Right ventricle myocardium superior (tissue), 1 donor: ENCODE results near the gene PRICKLE2. TPM values are rescaled to one million over a fixed set of nuclear protein-coding genes. Genes with fewer than 3 reads are reported as not detected.

Experiments
- ATAC-seq: fragments of 200-7000 bp; cut with Tn5 transposase; one replicate; pipeline ENCODE4 v1.9.1; 2020; ENCODE audit warnings: mild to moderate bottlenecking; ENCODE audit not compliant: poor library complexity
- DNase-seq: peaks from one replicate; pipeline ENCODE4 v3.0.0-alpha.2; 2020
- intact Hi-C: fragments of 100-400 bp; cut with DNase I; formaldehyde crosslinking; loops from one replicate; pipeline ENCODE4 v1.11.2; 2022
- total RNA-seq: library from RNA; stranded (reverse); fragmentation: NEBNext Ultra II Directional; extraction: Animal tissue kit (Norgen Biotek cat#: 25700); gene quantifications from one replicate; pipeline ENCODE4 v1.2.1, GENCODE V29; 2021
- donor health status: DM: no; HTN: yes; CAD: no; lungs with severe emphysema.

The PRICKLE2 gene
- total RNA-seq, 1 donor from 2014 or later, result 5.9 TPM

DNA sequence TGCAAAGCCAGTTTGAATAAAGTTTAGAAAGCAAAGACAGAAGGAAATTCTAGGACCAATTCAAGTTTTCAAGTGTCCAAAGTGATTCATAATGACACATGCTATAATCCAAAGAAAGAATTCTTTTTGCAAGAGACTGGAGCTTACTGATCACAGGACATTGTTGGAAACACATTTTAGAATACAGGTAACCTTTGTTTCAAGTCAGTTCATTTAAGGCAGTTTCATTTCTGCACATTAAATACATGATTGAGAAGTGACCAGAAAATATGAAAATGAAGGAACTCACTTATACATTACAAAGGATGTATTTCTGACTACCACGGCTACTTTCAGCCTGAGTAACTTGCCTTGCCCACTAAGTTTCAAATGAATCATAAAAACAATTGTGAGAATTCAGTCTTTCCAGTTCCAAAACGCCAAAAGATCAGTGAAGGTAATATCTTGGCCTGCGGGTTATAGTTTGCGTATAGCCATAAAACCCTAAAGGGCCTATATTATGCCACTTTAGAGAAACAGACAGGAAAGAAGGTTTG is 48.7 kb downstream of the PRICKLE2 start:
- intact Hi-C loops, result no loop called here
- no peak for DNase-seq
- no peak for ATAC-seq

DNA sequence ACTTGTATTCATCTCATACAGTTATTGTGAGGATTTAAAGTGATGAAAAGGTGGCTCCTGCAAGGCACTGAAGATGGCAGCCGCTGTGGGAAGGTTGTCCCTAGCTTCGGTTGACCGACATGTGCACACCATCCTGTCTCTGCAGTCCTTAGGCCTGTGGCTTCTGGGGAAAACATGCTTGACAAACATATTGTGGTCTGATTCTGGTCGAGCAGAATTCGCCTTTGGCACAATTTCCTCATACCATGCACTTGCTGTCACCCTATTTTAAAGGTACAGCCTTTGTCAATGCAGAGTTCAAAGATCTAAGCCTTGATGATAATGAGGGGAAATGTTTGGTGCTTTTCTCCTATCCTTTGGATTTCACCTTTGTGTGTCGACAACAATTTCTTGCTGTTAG is 50.9 kb downstream of the PRICKLE2 start:
- intact Hi-C loops, result no loop called here
- no peak for DNase-seq
- peak; percentile 25 for ATAC-seq

DNA sequence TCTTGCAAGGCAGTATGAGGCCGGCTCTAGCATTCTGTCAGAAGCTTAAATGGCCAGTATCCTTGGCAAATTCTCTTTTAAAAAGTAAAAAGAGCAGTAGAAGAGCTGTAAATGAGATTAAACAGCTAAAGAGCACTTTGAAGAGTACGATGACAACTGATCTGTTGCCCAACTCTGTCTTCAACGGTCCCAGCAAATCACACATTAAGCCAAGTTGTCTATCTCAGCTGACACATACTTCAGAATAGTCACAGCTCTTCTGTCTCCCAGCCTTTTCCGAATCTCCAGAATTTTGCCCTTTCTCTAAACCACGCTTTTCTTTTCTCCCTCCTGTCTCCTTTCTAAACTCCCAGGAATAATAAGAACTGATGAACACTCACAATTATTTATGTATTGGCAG is 51.7 kb downstream of the PRICKLE2 start:
- ATAC-seq (peak; percentile 51), DNase-seq (no peak)
- intact Hi-C loops, result no loop called here

DNA sequence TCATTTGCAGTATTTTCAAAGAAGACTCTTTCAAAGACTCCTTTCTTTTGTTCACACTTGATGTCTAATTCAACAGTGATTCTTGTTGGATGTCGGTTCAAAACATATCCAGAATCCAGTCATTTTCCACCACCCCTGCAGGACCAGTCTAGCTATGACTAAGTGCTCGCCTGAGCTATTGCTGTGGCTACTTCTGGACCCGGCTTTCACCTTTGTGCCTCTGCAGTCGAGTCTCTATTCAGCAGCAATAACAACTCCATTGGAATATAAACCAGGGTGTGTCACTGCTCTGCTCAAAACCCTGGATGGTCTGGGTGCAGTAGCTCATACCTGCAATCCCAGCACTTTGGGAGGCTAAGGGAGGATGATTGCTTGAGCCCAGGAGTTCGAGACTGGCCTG is 55.0 kb downstream of the PRICKLE2 start:
- no peak for ATAC-seq
- DNase-seq, result no peak
- intact Hi-C loops, result no loop called here

DNA sequence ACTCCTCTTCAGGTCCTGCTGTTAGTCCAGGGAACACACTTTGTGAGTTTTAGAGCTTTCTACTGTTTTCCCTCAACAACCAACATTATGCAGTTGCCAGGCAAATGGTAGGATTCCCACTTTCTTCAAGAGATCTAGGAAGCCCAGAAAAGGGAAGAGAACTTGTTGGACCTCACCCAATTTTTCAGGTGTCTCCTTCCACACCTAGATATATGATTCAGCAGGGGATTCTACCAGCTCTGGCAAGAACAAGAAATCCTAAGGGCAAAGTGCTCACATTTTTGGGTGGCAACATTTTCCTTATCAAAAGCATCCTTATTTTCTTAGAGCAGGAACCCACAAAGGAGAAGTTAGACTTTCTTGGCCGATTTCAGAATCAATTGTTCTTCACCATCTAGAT is 57.4 kb downstream of the PRICKLE2 start:
- intact Hi-C loops, result no loop called here
- ATAC-seq (no peak), DNase-seq (no peak)

DNA sequence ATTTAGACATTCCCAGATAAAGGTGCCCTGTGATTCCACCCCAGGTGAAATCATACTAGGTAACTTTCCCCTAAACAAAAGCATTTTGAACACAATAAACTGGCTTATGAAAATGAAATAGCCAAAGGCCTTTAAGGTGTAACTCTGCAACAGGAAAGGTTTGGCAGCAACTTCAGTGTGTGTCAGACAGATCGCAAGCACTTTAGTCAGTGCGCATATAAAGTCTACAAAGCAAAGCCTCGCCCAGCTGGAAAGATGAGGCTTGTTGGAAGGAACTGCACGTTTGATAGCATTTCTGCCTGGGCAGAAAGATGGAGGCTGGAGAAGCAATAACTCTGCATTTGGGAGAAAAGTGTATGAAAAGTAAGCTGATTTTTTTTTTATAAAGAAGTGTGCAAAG is 57.9 kb downstream of the PRICKLE2 start:
- intact Hi-C loops, result no loop called here
- DNase-seq, result no peak
- ATAC-seq, result no peak

DNA sequence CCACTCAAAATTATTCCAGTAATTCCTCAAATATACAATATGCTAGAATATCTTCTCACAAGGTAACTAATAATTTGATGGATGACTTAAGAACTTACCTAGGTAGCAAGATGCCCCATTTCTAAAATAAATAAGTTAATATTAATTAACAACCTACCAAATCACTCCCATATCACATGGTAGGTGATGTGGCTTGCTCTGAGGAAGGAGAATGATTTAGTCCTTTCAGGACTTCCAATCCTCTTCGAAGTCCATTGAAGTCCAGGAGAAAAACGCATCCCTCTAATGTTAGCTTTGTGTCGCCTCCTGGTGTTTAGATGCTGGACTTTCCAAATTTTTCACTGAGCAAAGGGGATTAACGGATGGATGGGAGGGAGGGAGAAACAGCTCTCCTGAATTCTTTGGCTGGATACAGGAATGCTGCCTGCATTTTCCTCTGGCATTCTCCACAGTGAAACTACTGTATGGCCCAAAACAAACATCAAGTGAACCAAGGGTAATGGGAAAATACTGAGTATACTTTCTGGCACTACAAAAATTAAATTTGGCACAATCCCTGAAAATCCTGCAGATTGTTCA is 58.6 kb downstream of the PRICKLE2 start:
- peak; percentile 46 for ATAC-seq
- intact Hi-C loops, result no loop called here
- no peak for DNase-seq

DNA sequence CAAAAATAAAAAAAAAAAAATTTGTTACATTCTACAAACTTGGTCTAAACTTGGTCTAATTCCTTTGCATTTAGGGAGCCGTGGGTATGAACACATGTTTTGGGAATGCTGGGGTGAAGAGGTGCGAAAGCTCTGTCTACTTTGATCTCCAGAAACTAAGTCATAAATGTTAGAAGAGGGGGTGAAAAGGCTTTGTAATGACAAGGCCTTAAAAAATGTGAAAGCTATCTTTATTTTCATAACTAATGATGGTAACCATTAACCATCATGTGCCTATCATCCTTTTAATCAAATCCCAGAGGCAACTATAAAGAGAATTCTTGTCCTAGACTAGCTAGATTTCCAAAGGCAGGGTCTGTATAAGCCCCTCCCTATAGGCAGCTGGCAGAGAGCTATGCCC is 60.9 kb downstream of the PRICKLE2 start:
- DNase-seq (no peak), ATAC-seq (no peak)
- intact Hi-C loops, result no loop called here

DNA sequence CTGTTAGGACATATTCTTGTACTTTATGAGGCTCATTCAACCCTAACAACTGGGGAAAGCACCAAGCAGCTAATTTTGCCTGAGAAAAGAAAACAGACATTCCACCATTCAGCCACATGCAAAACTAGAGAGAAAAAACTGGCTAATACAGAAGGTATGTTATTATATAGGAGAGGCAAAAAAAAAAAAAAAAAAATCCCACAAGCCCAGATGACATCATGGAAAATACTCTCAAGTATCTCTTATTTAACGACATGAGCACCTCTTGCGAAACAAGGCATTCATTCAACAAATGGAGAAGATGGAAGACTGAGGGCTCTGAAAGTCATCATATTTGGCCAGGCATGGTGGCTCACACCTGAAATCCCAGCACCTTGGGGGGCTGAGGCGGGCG is 61.5 kb downstream of the PRICKLE2 start:
- DNase-seq (no peak), ATAC-seq (no peak)
- intact Hi-C loops, result no loop called here

DNA sequence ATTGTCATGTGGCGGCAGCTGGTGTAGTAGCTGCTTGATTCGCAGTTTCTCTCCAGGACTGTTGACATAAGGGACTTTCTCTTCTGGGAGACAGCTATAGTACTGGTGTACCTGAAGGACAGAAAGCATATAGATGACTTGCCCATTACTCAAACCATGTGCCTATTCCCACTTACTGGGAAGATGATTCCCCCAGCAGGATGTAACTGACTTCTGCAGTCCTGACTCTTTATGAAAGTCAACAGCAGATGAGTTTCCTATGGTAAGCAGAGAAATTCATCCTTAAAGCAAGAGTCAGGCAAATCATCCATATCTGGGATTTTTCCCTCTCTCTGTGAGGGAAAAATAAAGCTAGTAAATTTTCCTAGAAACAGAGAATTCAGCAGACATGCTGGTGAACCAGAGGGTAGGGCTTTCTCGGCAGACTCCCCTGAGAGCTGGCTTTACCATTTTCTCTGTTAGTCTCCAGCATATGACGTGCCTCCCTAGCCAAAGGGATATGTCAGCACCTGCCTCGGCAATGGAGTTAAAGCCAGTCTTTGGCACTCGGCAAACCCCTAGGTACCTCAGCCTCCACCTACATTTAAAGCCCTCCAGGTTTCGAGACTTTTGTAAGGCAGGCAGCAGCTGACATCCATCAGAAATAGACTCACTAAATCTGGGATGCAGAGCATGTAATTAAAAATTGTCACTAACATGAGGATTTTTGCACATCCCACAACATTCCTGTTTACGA is 62.1 kb downstream of the PRICKLE2 start:
- intact Hi-C loops, result no loop called here
- ATAC-seq (no peak), DNase-seq (no peak)

DNA sequence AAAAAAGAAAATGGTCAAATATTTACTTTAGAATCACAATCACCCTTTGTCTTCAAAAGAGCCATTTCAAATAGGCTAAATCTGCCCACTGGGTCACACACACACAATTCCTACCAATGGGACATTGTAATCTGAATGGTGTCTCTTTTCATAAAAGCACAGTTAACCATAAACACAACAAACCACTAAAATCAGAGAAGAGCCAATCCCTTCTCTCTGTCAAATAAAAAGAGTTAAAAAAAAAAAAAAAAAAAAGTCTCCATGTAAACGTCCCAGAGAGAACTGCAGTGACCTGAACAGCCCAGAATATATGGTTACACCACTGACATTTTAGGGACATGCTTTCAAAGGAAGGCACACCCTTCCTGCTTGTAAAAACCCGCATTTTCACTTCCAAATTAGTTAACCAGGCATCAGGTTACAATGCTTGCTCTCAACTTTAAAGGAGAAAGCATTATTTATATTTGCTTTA is 63.7 kb downstream of the PRICKLE2 start:
- intact Hi-C loops, result no loop called here
- DNase-seq, result no peak
- ATAC-seq, result peak; percentile 42

DNA sequence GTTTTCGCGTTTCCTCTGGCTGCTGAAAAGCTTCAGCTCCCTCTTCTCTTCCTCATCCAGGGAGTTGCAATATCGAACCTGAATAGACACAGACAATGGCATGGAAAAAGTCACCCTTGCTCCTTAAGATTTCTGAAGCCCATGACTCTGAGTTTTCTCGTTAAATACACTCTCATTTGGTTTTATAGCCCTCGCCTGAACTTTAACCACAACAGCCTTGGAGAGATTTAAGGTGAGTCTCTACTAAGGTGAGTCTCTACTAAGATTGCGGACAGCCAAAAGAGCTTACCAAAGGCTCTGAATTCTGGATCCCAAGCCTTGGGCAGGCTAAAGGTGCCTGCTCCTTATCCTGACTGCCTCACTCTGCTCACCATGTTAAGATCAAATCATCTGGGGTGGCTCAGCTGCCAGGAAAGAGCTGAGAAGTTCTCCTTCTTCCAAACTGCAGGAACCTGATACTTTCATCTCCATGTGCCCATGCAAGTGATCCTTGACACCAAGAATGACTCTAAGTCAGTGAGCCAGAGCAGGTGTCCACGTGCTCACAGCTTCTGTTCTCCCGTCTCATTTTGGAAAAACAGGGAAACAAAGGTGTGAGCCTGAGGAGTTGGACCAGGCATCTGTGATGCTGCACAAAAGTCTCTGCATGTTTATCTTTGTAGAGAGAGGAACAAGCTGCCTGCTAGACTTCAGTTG is 65.1 kb downstream of the PRICKLE2 start:
- intact Hi-C loops, result no loop called here
- ATAC-seq, result no peak

DNA sequence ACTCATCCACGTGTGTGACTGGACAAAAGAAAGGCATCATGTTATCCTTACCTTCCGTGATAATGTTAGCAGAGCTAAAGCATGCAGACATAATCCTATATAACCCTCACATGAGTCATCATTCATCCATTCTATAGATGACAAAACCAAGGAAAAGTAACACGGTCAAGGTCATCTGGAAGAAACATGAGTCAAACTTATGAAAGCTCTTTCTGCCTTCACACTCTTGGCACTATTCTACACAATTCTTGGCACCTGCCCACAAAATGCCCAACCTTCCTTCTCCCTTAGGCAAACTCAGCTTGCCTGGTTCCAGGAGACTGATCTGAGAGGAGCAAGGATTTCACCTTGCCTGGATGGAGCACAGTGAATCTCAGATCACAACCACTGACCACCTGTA is 66.9 kb downstream of the PRICKLE2 start:
- intact Hi-C loops, result no loop called here
- DNase-seq, result no peak
- no peak for ATAC-seq

More for the DNA sequence above, 65.1 kb downstream of the PRICKLE2 start:
- no peak for DNase-seq

DNA sequence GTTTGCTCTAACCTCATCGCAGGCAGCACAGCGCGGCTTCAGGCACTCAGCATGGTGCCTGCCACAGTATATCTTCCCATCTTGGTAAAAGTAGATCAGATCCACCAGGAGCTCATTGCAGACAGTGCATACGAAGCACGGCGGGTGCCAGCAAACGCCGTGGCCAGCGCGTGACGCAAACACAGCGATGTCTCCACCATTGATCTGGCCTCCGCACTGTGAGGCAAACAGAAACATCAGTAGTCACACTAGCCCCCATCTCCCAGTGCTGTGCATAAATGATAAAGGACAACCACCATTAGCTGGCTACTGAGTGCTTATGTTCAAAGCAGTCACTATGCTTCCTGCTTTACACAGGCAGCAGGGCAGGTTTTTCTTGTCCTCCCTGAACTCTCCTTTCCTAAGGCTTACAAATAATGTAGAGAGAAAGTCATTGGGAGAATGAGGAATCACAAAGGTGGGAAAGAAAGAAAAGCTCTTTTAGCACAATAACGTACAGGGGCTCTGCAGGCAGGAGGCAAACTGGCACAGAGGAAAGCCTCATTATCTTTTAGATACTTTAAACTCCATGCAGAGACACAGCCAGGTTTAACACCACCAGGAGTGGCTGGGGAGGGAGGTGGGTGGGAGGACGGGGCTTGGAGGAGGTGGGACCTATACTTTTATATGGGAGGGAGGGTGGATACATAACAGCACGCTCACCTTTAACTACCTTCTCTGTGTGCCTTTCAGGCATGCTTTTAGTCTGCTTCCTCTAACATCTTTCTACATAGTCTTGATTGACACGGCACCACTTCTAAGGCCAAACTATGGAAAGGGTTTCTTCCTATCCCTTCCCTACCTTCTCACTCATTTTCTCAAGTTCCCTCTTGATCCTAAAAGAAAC is 67.9 kb downstream of the PRICKLE2 start:
- ATAC-seq, result no peak
- intact Hi-C loops, result no loop called here

DNA sequence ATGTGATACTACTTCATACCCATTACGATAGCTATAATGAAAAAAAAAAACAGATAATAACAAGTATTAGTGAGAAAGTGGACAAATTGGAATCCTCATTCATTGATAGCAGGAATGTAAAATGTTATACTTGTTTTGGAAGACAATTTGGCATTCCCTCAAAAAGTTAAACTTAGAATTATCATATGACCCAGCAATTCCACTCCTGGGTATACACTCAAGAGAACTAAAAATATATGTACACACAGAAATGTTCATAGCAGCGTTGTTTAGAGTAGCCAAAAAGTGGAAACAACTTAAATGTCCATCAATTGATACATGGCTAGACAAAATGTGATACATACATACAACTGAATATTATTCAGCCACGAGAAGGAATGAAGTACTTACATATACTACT is 69.9 kb downstream of the PRICKLE2 start:
- ATAC-seq (no peak), DNase-seq (no peak)
- intact Hi-C loops, result no loop called here

More for the DNA sequence above, 67.9 kb downstream of the PRICKLE2 start:
- no peak for DNase-seq

DNA sequence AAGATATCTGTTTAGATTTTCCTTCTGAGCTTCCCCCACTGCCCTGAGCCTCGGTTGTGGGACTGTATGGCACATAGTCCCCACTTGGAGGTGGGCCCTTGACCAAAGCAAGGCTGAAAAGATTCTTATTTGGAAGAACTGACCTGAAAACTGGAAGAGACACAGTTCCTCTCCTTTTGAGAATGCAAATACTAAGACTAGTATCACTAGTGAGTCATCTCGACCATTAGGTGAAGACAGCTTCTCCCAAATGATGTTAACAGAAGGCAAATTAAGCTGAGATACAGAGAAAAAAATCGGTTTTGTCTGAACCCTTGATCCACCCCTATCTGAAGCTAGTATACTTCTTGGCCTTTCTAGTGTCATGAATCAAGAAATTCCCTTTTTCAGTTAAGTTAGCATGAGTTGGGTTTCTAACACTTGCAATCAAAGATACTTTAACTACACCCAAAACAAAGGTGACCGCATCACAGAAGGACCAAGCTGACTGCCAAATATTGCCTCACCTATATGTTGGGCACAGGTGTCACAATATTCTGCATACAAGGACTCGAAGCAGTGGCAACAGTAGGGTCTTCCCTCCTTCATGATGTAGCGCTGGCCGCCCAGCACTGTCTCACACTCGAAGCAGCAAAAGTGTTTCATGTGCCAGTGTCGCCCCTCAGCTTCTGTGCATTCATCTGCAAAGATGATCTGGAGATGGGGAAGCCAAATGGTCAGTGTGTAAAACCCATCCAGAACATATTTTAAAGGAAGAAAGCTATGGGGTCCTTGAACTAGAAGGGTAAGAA is 72.4 kb downstream of the PRICKLE2 start:
- intact Hi-C loops, result no loop called here
- DNase-seq, result no peak
- no peak for ATAC-seq

DNA sequence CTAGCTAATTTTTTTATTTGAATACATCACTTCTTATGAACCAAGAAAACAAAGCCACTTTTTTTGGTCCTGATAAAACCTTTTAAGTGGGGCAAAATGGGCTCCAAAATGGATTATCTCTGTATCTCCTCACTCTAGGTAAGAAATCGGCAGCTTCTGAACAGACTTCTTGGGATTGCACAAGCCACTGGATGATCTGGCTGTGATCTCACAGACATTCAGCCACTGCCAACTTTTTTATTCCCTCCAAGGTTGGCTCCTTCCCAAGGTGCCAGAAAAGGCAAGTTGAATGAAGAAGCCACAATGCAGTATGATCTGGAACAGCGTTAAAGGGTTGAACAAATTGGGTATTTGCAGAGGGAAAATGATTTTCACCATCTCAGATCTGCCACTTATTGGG is 73.2 kb downstream of the PRICKLE2 start:
- ATAC-seq, result no peak

DNA sequence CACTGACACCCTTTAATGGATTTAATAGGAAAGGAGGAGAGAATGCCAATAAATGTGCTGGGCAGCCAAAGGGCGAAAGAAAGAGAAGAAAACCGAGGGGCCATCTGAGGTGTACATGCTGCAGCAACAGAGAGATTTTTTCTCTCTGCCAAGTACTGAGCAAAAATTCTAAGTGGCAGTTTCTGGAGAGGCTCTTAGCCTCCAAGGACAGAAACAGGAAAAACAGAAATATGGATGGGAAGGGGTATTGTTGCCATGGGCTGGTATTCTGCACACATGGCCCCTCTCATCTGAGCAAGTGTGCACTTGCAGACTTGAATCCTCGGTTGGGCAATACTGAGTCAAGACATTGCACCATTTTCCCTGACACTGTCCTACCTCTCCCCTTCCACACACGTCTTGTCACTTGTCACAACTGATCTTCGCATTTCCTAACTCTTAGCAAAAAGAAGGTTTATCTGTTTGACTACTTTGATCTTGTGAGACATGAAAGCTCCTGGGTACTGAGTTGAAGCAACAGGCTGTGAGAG is 73.9 kb downstream of the PRICKLE2 start:
- intact Hi-C loops, result no loop called here
- DNase-seq (no peak), ATAC-seq (peak; percentile 24)

More for the DNA sequence above, 73.2 kb downstream of the PRICKLE2 start:
- DNase-seq, result no peak
- intact Hi-C loops, result no loop called here
